GM12873 (cell line): ENCODE results near the gene CWC27.

Experiments used
- CTCF ChIP-seq: IDR thresholded peaks from 2 replicates; pipeline ENCODE4 v1.5.1; 2012; ENCODE audit warnings: low read depth, mild to moderate bottlenecking, moderate library complexity, low read length, control low read depth; ENCODE audit not compliant: insufficient read depth; ENCODE audit errors: missing control alignments

CWC27 gene

DNA sequence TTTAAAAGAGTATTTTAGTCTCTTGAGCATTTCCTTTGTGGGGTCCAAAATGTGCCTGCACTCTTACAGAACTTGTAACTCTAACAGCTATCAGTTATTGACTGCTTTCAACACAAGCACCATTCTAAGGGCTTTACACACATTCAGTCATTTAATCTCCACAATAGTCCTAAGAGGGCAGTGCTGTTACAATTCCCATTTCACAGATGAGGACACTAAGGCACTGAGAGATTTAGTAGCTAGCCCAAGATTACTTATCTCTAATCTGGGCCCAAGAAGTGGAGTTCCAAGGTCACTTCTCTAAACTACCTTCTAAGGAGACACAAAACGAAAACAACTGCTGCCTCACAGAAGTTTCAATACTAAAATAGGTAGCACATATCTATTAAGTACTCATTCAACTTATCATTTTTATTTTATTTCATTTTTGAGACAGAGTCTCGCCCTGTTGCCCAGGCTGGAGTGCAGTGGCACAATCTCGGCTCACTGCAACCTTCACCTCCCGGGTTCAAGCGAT is 275.2 kb downstream of the CWC27 start:
- TF ChIP-seq CTCF: no peak

DNA sequence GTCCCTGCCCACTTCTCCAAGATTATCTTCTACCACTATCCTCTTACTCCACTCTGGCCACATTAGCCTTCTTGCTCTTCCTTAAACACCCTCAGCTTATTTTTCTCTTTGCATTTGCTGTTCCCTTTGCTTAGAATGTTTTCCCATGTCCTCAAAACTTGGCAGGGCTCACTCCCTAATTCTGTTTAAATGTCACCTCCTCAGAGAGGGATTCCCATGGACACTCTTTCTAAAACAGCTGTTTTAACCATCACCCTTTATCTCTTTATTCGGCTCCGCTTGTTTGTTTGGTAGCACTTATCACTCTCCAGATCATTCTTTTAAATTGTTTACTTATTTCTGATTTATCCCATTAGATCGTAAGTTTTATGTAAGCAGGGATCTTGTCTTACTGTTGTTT is 278.5 kb downstream of the CWC27 start:
- TF ChIP-seq CTCF: no peak

DNA sequence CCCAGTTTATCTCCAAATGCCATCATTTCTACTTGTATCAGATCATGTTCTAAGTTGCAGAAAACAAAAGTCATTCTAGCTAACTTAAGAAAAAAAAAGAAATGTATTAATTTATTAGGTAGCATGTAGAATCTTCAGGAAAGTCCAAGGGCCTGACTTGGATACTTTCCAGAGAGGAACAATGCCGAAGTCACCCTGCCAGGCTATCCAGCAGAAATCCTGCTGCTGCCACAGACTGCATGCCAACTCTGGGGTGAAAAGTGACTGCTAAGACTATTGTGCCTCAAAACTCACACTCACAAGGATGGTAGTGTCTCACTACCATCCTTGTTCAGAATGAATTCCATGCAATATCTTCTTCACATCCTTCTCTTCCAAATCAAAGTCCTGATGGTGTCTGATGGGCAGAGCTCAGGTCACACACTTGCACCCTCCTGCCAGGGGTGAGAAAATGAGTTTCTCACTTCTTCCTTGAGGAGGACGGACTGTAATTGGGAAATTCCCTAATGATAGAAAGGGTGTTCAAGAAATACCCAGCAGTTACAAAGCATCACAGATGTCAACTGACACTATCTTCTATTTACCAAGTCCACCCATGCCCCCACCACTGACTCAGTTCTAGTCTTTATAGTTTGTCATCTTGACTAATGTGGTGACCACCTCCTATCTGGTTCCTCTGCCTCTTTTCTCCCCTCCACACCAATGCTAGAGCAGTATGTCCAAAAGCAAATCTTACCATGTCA is 279.4 kb downstream of the CWC27 start:
- no peak for TF ChIP-seq CTCF

DNA sequence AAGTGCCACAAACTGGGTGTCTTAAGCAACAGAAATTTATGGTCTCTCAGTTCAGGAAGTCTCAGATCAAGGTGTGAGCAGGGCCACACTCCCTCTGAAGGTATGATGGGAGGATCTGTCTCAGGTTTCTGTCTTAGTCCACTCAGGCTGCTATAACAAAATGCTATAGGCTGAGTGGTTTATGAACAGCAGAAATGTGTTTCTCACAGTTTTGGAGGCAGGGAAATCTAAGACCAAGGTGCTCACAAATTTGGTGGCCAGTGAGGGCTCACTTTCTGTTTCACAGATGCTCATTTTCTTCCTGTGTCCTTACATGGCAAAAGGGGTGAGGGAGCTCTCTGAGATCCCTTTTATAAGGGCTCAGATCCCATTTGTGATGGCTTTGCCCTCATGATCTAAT is 281.4 kb downstream of the CWC27 start:
- TF ChIP-seq CTCF: no peak

DNA sequence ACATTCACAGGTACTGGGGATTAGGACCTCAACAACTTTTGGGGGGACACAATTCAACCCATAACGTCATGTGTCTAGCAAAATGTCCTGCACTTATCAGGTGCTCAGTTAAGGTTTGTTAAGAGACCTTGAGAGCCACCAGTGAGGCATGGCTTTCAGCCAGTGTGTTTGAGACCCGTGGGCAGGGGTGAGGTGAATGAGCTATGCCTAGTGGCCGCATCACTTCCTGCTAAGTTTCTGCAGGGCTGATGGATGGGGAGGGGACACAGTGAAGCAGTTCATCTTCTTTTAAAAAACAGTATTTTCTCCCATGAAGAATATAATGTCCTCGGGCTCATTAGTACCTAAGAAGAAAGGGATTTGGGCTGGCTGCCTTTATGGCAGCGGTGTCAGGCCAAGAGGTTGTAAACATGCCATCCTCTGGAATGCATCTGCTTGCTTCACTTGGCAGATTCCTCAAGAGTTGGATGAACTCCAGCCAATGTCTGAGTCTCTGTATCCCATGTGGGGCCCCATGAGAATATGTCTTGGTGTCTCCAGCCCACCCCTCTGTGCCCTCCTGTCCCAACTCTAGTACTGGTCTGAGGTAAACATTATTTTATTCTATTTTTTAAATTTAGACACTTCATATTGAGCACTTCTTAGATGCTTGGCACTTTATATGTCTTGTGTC is 282.2 kb downstream of the CWC27 start:
- no peak for TF ChIP-seq CTCF

GRCh38 chr5:65055938-65056337 is 287.2 kb downstream of the CWC27 start:
- TF ChIP-seq CTCF: no peak

- no peak for TF ChIP-seq CTCF
These were observed 291.2 kb downstream of the CWC27 start for GRCh38 chr5:65059681-65060598.
